K562 (cell line): ENCODE results near the gene KCNJ5. TPM values are rescaled to one million over a fixed set of nuclear protein-coding genes. Genes with fewer than 3 reads are reported as not detected.

Source experiments
- ATAC-seq: fragments of 200-7000 bp; cut with Tn5 transposase; 3 replicates; pipeline ENCODE4 v1.9.1; 2020; ENCODE audit warnings: moderate library complexity
- BruUV-seq: library from RNA; stranded (reverse); fragments of 400-500 nt; replicated peaks from 2 replicates; lab custom pipeline; 2021; lab: Mats Ljungman, UMichigan
- CTCF ChIA-PET: fragments of 300-600 bp; formaldehyde crosslinking; extraction: SDS; loops from one replicate; lab custom pipeline; 2021; ENCODE audit warnings: low intra/inter-chr PET ratio; lab: Yijun Ruan, JAX
- POLR2A ChIA-PET: fragments of 300-600, 350-650 bp; sonication (Branson Sonifier 250); formaldehyde crosslinking; extraction: SDS; loops from one replicate; lab custom pipeline; 2021; ENCODE audit warnings: antibody characterized with exemption, inconsistent platforms; lab: Yijun Ruan, JAX
- DNase-seq, 4 experiments: peaks; one replicate each; pipeline versions ENCODE4 v3.0.0 to v3.0.0-alpha.2; 2011 to 2018; ENCODE audit warnings: low spot score in 3 of 4, mixed read lengths in 3 of 4; ENCODE audit errors: extremely low read depth in 1 of 4
- FAIRE-seq: peaks from 2 replicates; lab custom pipeline; 2011; peaks lifted over from hg19 to GRCh38; lab: Jason Lieb, UNC
- H2AFZ ChIP-seq: 2 replicates; pipeline ENCODE4 v1.6.0; 2011; ENCODE audit warnings: low read depth, low read length, control low read depth, inconsistent platforms
- H3K27ac ChIP-seq: fragments of 200-600 bp; 3 replicates; pipeline ENCODE4 v1.8.0; 2011; ENCODE audit warnings: low read depth, mild to moderate bottlenecking, control low read depth, inconsistent platforms, low read length, moderate library complexity, mixed read lengths; ENCODE audit errors: extremely low read depth
- H3K27me3 ChIP-seq, 2 experiments: fragments of 300-600 bp in 1 of 2; 2 replicates in 1 of 2; 3 replicates in 1 of 2; pipeline versions ENCODE4 v1.6.0 to v1.8.0; 2011; ENCODE audit warnings: inconsistent platforms in 2 of 2, low read length in 2 of 2, mild to moderate bottlenecking in 1 of 2, mixed read lengths in 1 of 2, moderate library complexity in 1 of 2; ENCODE audit not compliant: control insufficient read depth in 2 of 2, insufficient read depth in 2 of 2
- H3K36me3 ChIP-seq: fragments of 300-600 bp; 3 replicates; pipeline ENCODE4 v1.8.0; 2011; ENCODE audit warnings: mild to moderate bottlenecking, low read length, inconsistent platforms; ENCODE audit not compliant: control insufficient read depth, insufficient read depth
- H3K4me1 ChIP-seq, 2 experiments: fragments of 200-600 bp in 1 of 2; replicated peaks in 1 of 2; 2 replicates in 1 of 2; 3 replicates in 1 of 2; pipeline versions ENCODE4 v1.5.1 to v1.8.0; 2011; ENCODE audit warnings: inconsistent platforms in 2 of 2, low read length in 2 of 2, mild to moderate bottlenecking in 1 of 2, mixed read lengths in 1 of 2, moderate library complexity in 1 of 2; ENCODE audit not compliant: control insufficient read depth in 2 of 2, insufficient read depth in 2 of 2
- H3K4me2 ChIP-seq: 2 replicates; pipeline ENCODE4 v1.6.1; 2011; ENCODE audit warnings: low read length, control low read depth, inconsistent platforms, mixed read lengths; ENCODE audit not compliant: insufficient read depth
- H3K4me3 ChIP-seq: fragments of 200-600 bp; sonication (generic), shearing (Covaris generic); 2 replicates; pipeline ENCODE4 v1.5.1; 2016; ENCODE audit warnings: control low read depth, inconsistent platforms
- H3K79me2 ChIP-seq: fragments of 200-600 bp; 3 replicates; pipeline ENCODE4 v1.8.0; 2011; ENCODE audit warnings: low read length, inconsistent platforms; ENCODE audit not compliant: control insufficient read depth, insufficient read depth
- H3K9ac ChIP-seq, 2 experiments: 2 replicates each; pipeline versions ENCODE4 v1.6.0 to v1.6.1; 2011; ENCODE audit warnings: low read depth in 2 of 2, low read length in 2 of 2, control low read depth in 1 of 2, inconsistent platforms in 1 of 2, mild to moderate bottlenecking in 1 of 2, mixed read lengths in 1 of 2; ENCODE audit not compliant: insufficient read depth in 1 of 2
- H3K9me1 ChIP-seq: one replicate; pipeline ENCODE4 v1.6.0; 2011; ENCODE audit warnings: inconsistent platforms, mild to moderate bottlenecking, low read length, moderate library complexity; ENCODE audit not compliant: control insufficient read depth, insufficient read depth
- H3K9me3 ChIP-seq: replicated peaks from 2 replicates; pipeline ENCODE4 v1.5.1; 2011; ENCODE audit warnings: low read depth, low read length, inconsistent platforms; ENCODE audit not compliant: control insufficient read depth, insufficient read depth
- H4K20me1 ChIP-seq: replicated peaks from 2 replicates; pipeline ENCODE4 v1.6.1; 2011; ENCODE audit warnings: low read length, inconsistent platforms, mixed read lengths; ENCODE audit not compliant: control insufficient read depth, insufficient read depth
- FOXK1 ChIP-seq: sonication (generic); formaldehyde crosslinking; IDR thresholded peaks from 2 replicates; pipeline ENCODE4 v1.8.0; 2022; ENCODE audit warnings: missing genetic modification reagents, mild to moderate bottlenecking, borderline replicate concordance
- KAT2B ChIP-seq: IDR thresholded peaks from one replicate; pipeline ENCODE4 v1.6.1; 2012; ENCODE audit warnings: low read depth, mild to moderate bottlenecking, control low read depth, inconsistent platforms, low read length, moderate library complexity
- L3MBTL2 ChIP-seq: fragments of 450-650 bp; IDR thresholded peaks from 2 replicates; pipeline ENCODE4 v1.6.1; 2016; ENCODE audit warnings: mild to moderate bottlenecking, moderate library complexity
- MTA3 ChIP-seq: fragments of 450-650 bp; formaldehyde crosslinking; IDR thresholded peaks from 2 replicates; pipeline ENCODE4 v1.6.1; 2017; ENCODE audit warnings: mild to moderate bottlenecking, borderline replicate concordance
- MYBL2 ChIP-seq, 2 experiments: fragments of 450-650 bp in 1 of 2; sonication (generic) in 1 of 2; formaldehyde crosslinking in 1 of 2; IDR thresholded peaks; 2 replicates each; pipeline versions ENCODE4 v1.6.1 to v1.8.1; 2017 to 2022; ENCODE audit warnings: borderline replicate concordance in 1 of 2, inconsistent platforms in 1 of 2, low read depth in 1 of 2, mild to moderate bottlenecking in 1 of 2, missing genetic modification reagents in 1 of 2, moderate library complexity in 1 of 2
- ZNF444 ChIP-seq: fragments of 250-450 bp; sonication (Bioruptor Pico); IDR thresholded peaks from 2 replicates; pipeline ENCODE4 v1.4.0; 2020; ENCODE audit warnings: mild to moderate bottlenecking, moderate library complexity
- WGBS: fragments of 100-300 bp; shearing (Covaris generic); methylation state at CpG from one replicate; pipeline ENCODE4 v1.1.6; 2016; ENCODE audit warnings: low coverage, mixed read lengths; ENCODE audit not compliant: insufficient coverage; ENCODE audit errors: missing lambda C conversion rate; 5-methylcytosine and 5-hydroxymethylcytosine counted together
- in situ Hi-C: fragments of 300-500 bp; cut with MboI; formaldehyde crosslinking; loops from 4 replicates; pipeline ENCODE4 v1.15.0; 2018; ENCODE audit warnings: inconsistent platforms, mixed read lengths
- intact Hi-C: fragments of 100-400 bp; cut with micrococcal nuclease; formaldehyde crosslinking; loops from 2 replicates; pipeline ENCODE4 v1.14.2; 2022
- polyA plus RNA-seq, 8 experiments: library from polyadenylated mRNA; depleted of rRNA in 4 of 8; stranded (reverse) in 5 of 8; unstranded in 3 of 8; fragments of >200 nt; fragmentation: Nextera tagmentation in 2 of 8; fragmentation: Illumina TruSeq in 1 of 8; extraction: Ambion mirVana in 2 of 8; extraction: Trizol in 1 of 8; gene quantifications; 2 replicates each; pipeline versions ENCODE4 v1.2.1 to v1.2.3, GENCODE V29; 2011 to 2014; ENCODE audit warnings: inconsistent platforms in 1 of 8, missing spikeins in 1 of 8
- total RNA-seq, 7 experiments: library from RNA; depleted of rRNA in 6 of 7; stranded (reverse); fragments of >200 nt in 6 of 7; fragmentation: Illumina TruSeq in 2 of 7; extraction: Trizol in 2 of 7; gene quantifications; 2 replicates each; pipeline versions ENCODE4 v1.2.1 to v1.2.3, GENCODE V29; 2011 to 2021; ENCODE audit warnings: low replicate concordance in 1 of 7

KCNJ5 gene
- total and polyA plus RNA-seq, 9 of the 15 experiments (the other 6 are each of a cell fraction or from before 2014, with no cell fraction given), result 0.04 TPM; not detected in 8

DNA sequence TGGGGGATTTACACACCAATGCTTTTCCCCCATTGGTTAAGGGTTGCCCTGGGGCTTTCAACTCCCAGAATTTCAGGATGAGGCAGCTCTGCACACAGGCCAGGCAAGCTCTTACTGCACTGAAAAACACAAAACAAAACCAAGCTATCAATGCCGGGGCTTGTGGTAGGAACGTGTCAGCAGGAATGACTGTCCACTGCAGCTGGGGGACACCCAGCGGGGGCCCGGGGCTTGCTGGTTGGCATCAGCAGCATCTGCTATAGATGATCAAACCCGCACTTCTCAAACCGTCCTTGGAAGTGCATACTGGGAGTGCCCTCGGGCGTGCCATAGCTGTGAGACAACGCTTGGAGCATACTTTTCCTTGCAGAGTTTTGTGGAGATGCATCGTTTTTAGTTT lies 43.8 kb downstream of the KCNJ5 start:
- H3K9me3 ChIP-seq, result no peaks in the 10 kb centered on the region
- DNase-seq (no peak), FAIRE-seq (no peak), ATAC-seq (no peak)
- ChIA-PET CTCF (no interaction called here), POLR2A (no interaction called here)
- H3K9ac ChIP-seq, result no peak overlapping the region
- no peaks in the 10 kb centered on the region for H3K36me3 ChIP-seq
- BruUV-seq, result no TSS peak
- peaks cover 0 to 33% of the 10 kb centered on the region in 2 experiments; a peak in 3 of 5 replicates for H3K27me3 ChIP-seq
- in situ Hi-C loops, result no loop called here
- H2AFZ ChIP-seq, result no peak overlapping the region
- H4K20me1 ChIP-seq, result no peaks in the 10 kb centered on the region
- no peak overlapping the region for H3K4me3 ChIP-seq
- no peaks in the 10 kb centered on the region for H3K4me1 ChIP-seq
- no peak overlapping the region for H3K4me2 ChIP-seq
- no peaks in the 10 kb centered on the region for H3K79me2 ChIP-seq
- 1% methylated on average over 9 of the region's 10 CpGs for WGBS
- no peak for TF ChIP-seq MYBL2 (IDR thresholded peaks at IDR 0.05; ENCODE audit: low read depth)
- no peak for TF ChIP-seq MYBL2 (CRISPR knock-in tag; IDR thresholded peaks at IDR 0.05; ENCODE audit: borderline replicate concordance)
- TF ChIP-seq KAT2B, result no peak
- TF ChIP-seq L3MBTL2, result no peak
- no peak for TF ChIP-seq ZNF444 (CRISPR knock-in tag)
- TF ChIP-seq FOXK1 (CRISPR knock-in tag), result no peak
- TF ChIP-seq MTA3, result no peak
- intact Hi-C loops, result no loop called here
- no peak overlapping the region for H3K27ac ChIP-seq
- H3K9me1 ChIP-seq, result no peaks in the 10 kb centered on the region
